ENCODE measurements around the gene TBX20.

The TBX20 gene

GRCh38 chr7:35261476-35262285, 7.8 kb upstream of the TBX20 start:
- Histone ChIP-seq H3K9ac (ENCODE audit: low read depth, low read length) (no peak overlapping the region), H3K36me3 (ENCODE audit: insufficient read depth, low read length) (no peaks in the 10 kb centered on the region), H3K4me3 (ENCODE audit: low read length) (peak overlapping the region; percentile 49), H3K9me3 (ENCODE audit: insufficient read depth, low read depth, low read length) (no peaks in the 10 kb centered on the region), H3K4me1 (ENCODE audit: insufficient read depth, low read length) (peaks cover 16% of the 10 kb centered on the region), H3K27me3 (ENCODE audit: insufficient read depth, low read length) (peaks cover 93% of the 10 kb centered on the region), H3K27ac (ENCODE audit: low read depth, low read length) (no peak overlapping the region)
- WGBS = under 1% methylated on average over 56 of the region's 56 CpGs

- Histone ChIP-seq H3K27ac (ENCODE audit: low read depth, low read length) (no peak overlapping the region), H3K27me3 (ENCODE audit: insufficient read depth, low read length) (peaks cover 97% of the 10 kb centered on the region), H3K4me3 (ENCODE audit: low read length) (peak overlapping the region; percentile 49), H3K9ac (ENCODE audit: low read depth, low read length) (no peak overlapping the region), H3K36me3 (ENCODE audit: insufficient read depth, low read length) (no peaks in the 10 kb centered on the region), H3K4me1 (ENCODE audit: insufficient read depth, low read length) (peaks cover 21% of the 10 kb centered on the region), H3K9me3 (ENCODE audit: insufficient read depth, low read depth, low read length) (no peaks in the 10 kb centered on the region)
- 2% methylated on average over 21 of the region's 21 CpGs for WGBS
Observed at GRCh38 chr7:35261041-35261440, 7.1 kb upstream of the TBX20 start.

GRCh38 chr7:35260246-35260645, 6.3 kb upstream of the TBX20 start:
- no peaks in the 10 kb centered on the region for H3K9me3 ChIP-seq (ENCODE audit: insufficient read depth, low read depth, low read length)
- H3K4me3 ChIP-seq (ENCODE audit: low read length) = peak overlapping the region; percentile 49; the same call in 1 of the 2 replicates
- no peak overlapping the region for H3K27ac ChIP-seq (ENCODE audit: low read depth, low read length)
- H3K4me1 ChIP-seq (ENCODE audit: insufficient read depth, low read length) = peaks cover 25% of the 10 kb centered on the region
- H3K27me3 ChIP-seq (ENCODE audit: insufficient read depth, low read length) = peaks cover 97% of the 10 kb centered on the region
- H3K36me3 ChIP-seq (ENCODE audit: insufficient read depth, low read length) = no peaks in the 10 kb centered on the region
- WGBS = 12% methylated on average over 7 of the region's 7 CpGs
- H3K9ac ChIP-seq (ENCODE audit: low read depth, low read length) = no peak overlapping the region

GRCh38 chr7:35259523-35259908, 5.6 kb upstream of the TBX20 start:
- peaks cover 99% of the 10 kb centered on the region for H3K27me3 ChIP-seq (ENCODE audit: insufficient read depth, low read length)
- no peak overlapping the region for H3K9ac ChIP-seq (ENCODE audit: low read depth, low read length)
- no peaks in the 10 kb centered on the region for H3K36me3 ChIP-seq (ENCODE audit: insufficient read depth, low read length)
- no peak overlapping the region for H3K4me3 ChIP-seq (ENCODE audit: low read length)
- H3K4me1 ChIP-seq (ENCODE audit: insufficient read depth, low read length) = peaks cover 25% of the 10 kb centered on the region
- H3K9me3 ChIP-seq (ENCODE audit: insufficient read depth, low read depth, low read length) = no peaks in the 10 kb centered on the region
- H3K27ac ChIP-seq (ENCODE audit: low read depth, low read length) = no peak overlapping the region
- 6% methylated on average over 6 of the region's 6 CpGs for WGBS

- WGBS = 5% methylated on average over 27 of the region's 27 CpGs
- Histone ChIP-seq H3K4me1 (ENCODE audit: insufficient read depth, low read length) (peaks cover 25% of the 10 kb centered on the region), H3K9me3 (ENCODE audit: insufficient read depth, low read depth, low read length) (no peaks in the 10 kb centered on the region), H3K36me3 (ENCODE audit: insufficient read depth, low read length) (no peaks in the 10 kb centered on the region), H3K27me3 (ENCODE audit: insufficient read depth, low read length) (peaks cover 100% of the 10 kb centered on the region), H3K27ac (ENCODE audit: low read depth, low read length) (no peak overlapping the region), H3K4me3 (ENCODE audit: low read length) (no peak overlapping the region), H3K9ac (ENCODE audit: low read depth, low read length) (no peak overlapping the region)
Observed at GRCh38 chr7:35258868-35259522, 5.1 kb upstream of the TBX20 start.

GRCh38 chr7:35258125-35258867, 4.4 kb upstream of the TBX20 start:
- no peak overlapping the region for H3K9ac ChIP-seq (ENCODE audit: low read depth, low read length)
- no peaks in the 10 kb centered on the region for H3K9me3 ChIP-seq (ENCODE audit: insufficient read depth, low read depth, low read length)
- H3K27me3 ChIP-seq (ENCODE audit: insufficient read depth, low read length) = peaks cover 100% of the 10 kb centered on the region
- H3K27ac ChIP-seq (ENCODE audit: low read depth, low read length) = no peak overlapping the region
- 1% methylated on average over 46 of the region's 50 CpGs for WGBS
- peaks cover 25% of the 10 kb centered on the region for H3K4me1 ChIP-seq (ENCODE audit: insufficient read depth, low read length)
- no peaks in the 10 kb centered on the region for H3K36me3 ChIP-seq (ENCODE audit: insufficient read depth, low read length)
- H3K4me3 ChIP-seq (ENCODE audit: low read length) = peak overlapping the region; percentile 42

- H3K36me3 ChIP-seq (ENCODE audit: insufficient read depth, low read length) = no peaks in the 10 kb centered on the region
- peak overlapping the region; percentile 42 for H3K4me3 ChIP-seq (ENCODE audit: low read length)
- WGBS = 1% methylated on average over 69 of the region's 69 CpGs
- no peak overlapping the region for H3K9ac ChIP-seq (ENCODE audit: low read depth, low read length)
- peaks cover 25% of the 10 kb centered on the region for H3K4me1 ChIP-seq (ENCODE audit: insufficient read depth, low read length)
- H3K27me3 ChIP-seq (ENCODE audit: insufficient read depth, low read length) = peaks cover 100% of the 10 kb centered on the region
- no peak overlapping the region for H3K27ac ChIP-seq (ENCODE audit: low read depth, low read length)
- no peaks in the 10 kb centered on the region for H3K9me3 ChIP-seq (ENCODE audit: insufficient read depth, low read depth, low read length)
Observed at GRCh38 chr7:35257251-35258124, 3.6 kb upstream of the TBX20 start.

- H3K9me3 ChIP-seq (ENCODE audit: insufficient read depth, low read depth, low read length) = no peaks in the 10 kb centered on the region
- no peak overlapping the region for H3K27ac ChIP-seq (ENCODE audit: low read depth, low read length)
- WGBS = under 1% methylated on average over 29 of the region's 29 CpGs
- H3K9ac ChIP-seq (ENCODE audit: low read depth, low read length) = no peak overlapping the region
- H3K4me3 ChIP-seq (ENCODE audit: low read length) = peak overlapping the region; percentile 42
- H3K27me3 ChIP-seq (ENCODE audit: insufficient read depth, low read length) = peaks cover 100% of the 10 kb centered on the region
- peaks cover 25% of the 10 kb centered on the region for H3K4me1 ChIP-seq (ENCODE audit: insufficient read depth, low read length)
- no peaks in the 10 kb centered on the region for H3K36me3 ChIP-seq (ENCODE audit: insufficient read depth, low read length)
Observed at GRCh38 chr7:35256256-35257175, 2.6 kb upstream of the TBX20 start.

GRCh38 chr7:35255443-35256255, 1.7 kb upstream of the TBX20 start:
- H3K4me3 ChIP-seq (ENCODE audit: low read length) = no peak overlapping the region
- H3K27me3 ChIP-seq (ENCODE audit: insufficient read depth, low read length) = peaks cover 100% of the 10 kb centered on the region
- H3K36me3 ChIP-seq (ENCODE audit: insufficient read depth, low read length) = no peaks in the 10 kb centered on the region
- H3K4me1 ChIP-seq (ENCODE audit: insufficient read depth, low read length) = peaks cover 22% of the 10 kb centered on the region
- H3K9ac ChIP-seq (ENCODE audit: low read depth, low read length) = no peak overlapping the region
- H3K27ac ChIP-seq (ENCODE audit: low read depth, low read length) = no peak overlapping the region
- 2% methylated on average over 19 of the region's 19 CpGs for WGBS
- H3K9me3 ChIP-seq (ENCODE audit: insufficient read depth, low read depth, low read length) = no peaks in the 10 kb centered on the region

Measured in HUES64 (cell line).